HT-29 (cell line): ENCODE results near the gene RMP24.
A peak's percentile ranks its signal among the peaks of the same experiment; 100 is the strongest.
"Not testable (repeated sequence)": the region's sequence is repeated elsewhere in the genome, so short reads cannot be mapped to it uniquely, and the experiment has no call there.

ENCODE experiments used
- DNase-seq: peaks from one replicate; pipeline ENCODE4 v3.0.0-alpha.2; 2015; ENCODE audit warnings: low spot score

The RMP24 gene

DNA sequence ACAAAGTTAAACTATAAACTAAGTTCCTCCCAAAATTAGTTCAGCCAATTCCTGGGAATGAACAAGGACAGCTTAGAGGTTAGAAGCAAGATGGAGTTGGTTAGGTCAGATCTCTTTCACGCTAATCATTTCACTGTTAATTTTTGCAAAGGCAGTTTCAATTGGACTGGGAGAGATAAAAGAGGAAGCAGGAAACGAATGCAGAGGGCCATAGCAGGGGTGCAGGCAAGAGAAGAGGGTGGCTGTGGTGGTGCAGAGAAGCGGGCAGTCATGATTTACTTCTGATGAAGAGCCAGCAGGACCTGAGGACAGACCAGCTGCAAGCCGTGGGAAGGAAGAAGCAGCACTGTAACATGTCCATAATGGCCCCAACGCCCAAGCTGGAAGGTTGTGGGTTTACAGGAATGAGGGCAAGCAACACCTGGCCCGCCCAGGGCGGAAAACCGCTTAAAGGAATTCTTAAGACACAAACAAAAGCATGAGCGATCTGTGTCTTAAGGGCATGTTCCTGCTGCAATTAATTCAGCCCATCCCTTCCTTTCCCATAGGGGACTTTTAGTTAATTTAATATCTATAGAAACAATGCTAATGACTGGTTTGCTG lies 4.1 kb upstream of the RMP24 start:
- DNase-seq, result no peak

DNA sequence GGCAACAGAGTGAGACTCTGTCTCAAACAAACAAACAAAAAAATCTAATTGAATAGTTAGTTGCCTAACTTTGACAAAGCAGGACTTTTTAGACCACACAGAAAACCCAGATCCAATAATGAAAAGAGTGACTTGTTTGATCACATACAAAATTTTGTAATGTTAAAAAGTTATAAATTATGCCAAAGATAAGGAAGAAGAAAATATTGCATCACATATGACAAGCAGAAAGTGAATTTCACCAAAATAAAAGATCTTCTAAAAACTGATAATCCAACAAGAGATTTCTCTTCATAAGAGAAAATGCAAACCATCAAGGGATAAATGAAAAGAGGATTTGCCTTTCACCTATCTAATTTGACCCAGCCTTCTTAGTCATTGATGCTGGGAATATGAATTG lies 2.8 kb upstream of the RMP24 start:
- no peak for DNase-seq

GRCh38 chr18:35971661-35972196 lies 750 bp upstream of the RMP24 start:
- no peak for DNase-seq

- no peak for DNase-seq
Measured at GRCh38 chr18:35973650-35974049, 1.2 kb downstream of the RMP24 start.

GRCh38 chr18:35974181-35974580 lies 1.7 kb downstream of the RMP24 start:
- no peak for DNase-seq

DNA sequence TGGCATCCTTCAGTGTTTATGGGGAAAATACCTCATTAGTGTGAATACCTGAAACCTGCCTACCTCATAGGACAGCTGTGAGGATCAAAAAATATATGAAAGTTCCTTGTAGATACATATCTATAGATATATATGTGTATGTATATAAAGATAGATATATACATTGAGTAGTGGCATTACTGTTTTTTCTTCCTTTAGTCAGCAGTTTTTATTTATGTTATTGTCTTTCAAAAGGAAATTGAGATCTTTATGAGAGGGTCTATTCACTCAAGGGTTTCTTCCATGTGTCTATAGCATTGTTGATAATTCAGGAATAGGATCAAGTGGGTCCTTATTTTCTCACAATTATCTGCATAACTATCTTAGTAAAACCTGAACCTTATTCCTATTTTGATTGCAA lies 6.6 kb downstream of the RMP24 start:
- DNase-seq, result no peak

DNA sequence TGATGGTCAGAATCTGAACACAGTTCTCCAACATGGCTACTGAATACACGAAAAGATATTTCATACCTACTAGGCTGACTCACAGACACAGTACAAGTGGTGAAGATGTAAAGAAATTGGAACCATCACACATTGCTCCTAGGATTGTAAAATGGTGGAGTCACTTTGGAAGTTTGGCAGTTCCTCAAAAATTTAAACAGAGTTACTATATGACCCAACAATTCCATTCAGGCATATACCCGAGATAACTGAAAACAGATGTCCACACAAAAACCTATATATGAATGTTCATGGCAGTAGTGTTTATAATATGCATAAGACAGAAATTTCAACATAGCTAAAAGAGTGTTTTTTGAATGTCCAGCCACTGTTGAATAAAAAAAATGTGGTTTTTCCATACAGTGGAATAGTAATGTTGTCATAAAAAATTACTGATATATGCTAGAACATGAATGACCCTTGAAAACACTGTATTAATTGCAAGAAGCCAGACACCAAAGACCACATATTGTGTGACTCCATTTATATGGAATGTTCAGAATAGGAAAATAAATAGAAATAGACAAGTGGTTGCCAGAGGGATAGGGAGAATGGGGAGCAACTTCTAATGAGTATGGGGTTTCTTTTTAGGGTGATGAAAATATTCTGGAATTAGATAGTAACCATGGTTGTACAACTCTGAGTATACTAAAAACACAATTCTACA lies 10.1 kb downstream of the RMP24 start:
- no peak for DNase-seq

- DNase-seq, result no peak
Measured at GRCh38 chr18:35983147-35983546, 10.7 kb downstream of the RMP24 start.

- no peak for DNase-seq
Measured at GRCh38 chr18:35983818-35984217, 11.3 kb downstream of the RMP24 start.

GRCh38 chr18:35991696-35992095 lies 19.2 kb downstream of the RMP24 start:
- DNase-seq, result no peak

- DNase-seq, result no peak
Measured at GRCh38 chr18:35993013-35993412, 20.5 kb downstream of the RMP24 start.

- peak; percentile 11 for DNase-seq
Measured at GRCh38 chr18:35998967-35999366, 26.5 kb downstream of the RMP24 start.

DNA sequence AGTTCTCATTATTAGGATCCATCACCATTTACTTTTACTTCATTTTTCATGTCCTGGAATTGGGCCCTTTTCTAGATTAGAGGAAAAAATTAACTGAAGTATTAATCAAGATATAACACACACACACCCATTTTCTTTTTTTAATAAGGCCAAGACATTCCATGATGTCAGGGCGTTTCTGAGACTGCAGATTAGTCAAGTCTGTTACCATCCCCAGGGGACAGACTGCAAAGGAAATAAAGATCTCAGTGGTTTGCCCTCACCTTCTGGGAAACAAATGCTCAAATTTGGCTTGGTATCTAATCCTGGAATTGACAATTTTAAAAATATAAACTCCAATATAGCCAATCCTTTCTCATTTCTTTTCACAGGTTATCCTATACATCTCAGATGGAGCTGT lies 27.4 kb downstream of the RMP24 start:
- no peak for DNase-seq

GRCh38 chr18:36006997-36007396 lies 34.5 kb downstream of the RMP24 start:
- no peak for DNase-seq

DNA sequence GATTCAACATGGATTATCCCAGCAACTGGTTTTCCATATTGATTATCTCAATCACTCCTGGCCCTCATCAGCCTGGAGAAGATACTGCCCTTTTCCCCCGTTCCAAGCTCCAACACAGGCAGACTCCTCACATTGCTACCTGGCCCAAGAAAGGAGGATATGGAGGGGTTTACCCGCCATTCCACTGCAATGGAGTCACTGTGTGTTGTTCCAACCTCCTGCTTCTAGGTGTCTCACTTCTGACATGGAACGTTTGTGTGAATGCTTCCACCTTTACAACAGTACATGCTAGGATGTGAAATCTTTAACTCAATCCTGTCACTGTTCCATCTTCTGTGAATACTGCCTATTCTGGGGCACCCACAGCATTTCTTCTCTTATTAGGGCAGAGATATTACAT lies 36.7 kb downstream of the RMP24 start:
- no peak for DNase-seq

- no peak for DNase-seq
Measured at GRCh38 chr18:36012891-36013290, 40.4 kb downstream of the RMP24 start.

GRCh38 chr18:36015629-36016028 lies 43.1 kb downstream of the RMP24 start:
- DNase-seq, result no peak

- DNase-seq, result no peak
Measured at GRCh38 chr18:36017232-36017631, 44.8 kb downstream of the RMP24 start.

- no peak for DNase-seq
Measured at GRCh38 chr18:36020174-36020711, 47.8 kb downstream of the RMP24 start.

- no peak for DNase-seq
Measured at GRCh38 chr18:36023336-36023735, 50.9 kb downstream of the RMP24 start.

DNA sequence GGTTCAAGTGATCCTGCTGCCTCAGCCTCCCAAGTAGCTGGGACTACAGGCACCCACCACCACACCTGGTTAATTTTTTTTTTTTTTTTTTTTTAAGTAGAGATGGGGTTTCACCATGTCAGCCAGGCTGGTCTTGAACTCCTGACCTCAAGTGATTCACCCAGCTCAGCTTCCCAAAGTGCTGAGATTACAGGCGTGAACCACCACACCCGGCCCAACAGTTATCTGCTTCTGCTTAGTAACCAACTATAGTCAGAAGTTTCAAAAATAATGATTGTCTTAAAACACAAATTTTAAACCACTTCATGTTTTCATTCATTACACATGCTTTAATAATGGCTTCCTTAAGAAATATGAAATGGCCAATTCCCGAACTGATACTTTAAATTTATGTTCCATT lies 51.8 kb downstream of the RMP24 start:
- DNase-seq, result not testable (repeated sequence)

DNA sequence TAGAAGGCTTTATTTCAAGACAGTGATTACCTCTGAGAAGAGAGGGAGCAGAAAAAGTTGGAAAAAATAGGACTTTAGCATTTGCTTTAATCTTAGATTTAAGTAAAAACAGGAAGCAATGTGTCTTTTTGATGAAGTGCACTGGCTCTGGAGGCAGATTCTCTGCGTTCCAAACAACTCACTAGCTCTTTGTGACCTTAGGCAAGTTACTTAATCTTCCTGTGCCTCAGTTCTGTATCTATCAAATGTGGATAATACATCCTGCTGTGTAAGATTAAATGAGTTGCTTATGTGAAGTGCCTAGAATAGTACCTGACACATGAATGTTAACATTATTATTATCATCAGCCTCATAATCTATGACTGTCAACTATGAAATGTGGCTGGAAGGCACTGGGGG lies 52.5 kb downstream of the RMP24 start:
- no peak for DNase-seq

DNA sequence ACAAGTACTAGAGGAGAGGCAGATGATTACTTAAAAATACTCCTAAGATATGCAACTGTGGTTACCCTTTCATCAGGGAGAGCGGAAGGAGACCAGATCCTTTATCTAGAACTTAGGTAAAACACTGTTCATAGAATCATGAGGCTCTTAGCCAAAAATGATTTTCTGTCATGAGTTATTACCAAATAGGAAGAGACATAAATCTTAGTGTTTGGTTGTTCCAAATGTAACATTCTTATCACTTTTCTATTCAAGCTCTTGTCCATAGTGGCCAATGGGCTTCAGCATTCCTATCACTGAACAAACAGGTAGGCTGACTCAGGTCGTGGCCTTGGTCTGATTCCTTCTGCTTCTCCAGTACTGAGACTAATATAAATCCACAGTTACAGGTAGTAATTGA lies 56.4 kb downstream of the RMP24 start:
- DNase-seq, result no peak
